ENCODE data around the gene RHOBTB1. TPM values are rescaled to one million over a fixed set of nuclear protein-coding genes. Genes with fewer than 3 reads are reported as not detected.

RHOBTB1 gene, protein sequence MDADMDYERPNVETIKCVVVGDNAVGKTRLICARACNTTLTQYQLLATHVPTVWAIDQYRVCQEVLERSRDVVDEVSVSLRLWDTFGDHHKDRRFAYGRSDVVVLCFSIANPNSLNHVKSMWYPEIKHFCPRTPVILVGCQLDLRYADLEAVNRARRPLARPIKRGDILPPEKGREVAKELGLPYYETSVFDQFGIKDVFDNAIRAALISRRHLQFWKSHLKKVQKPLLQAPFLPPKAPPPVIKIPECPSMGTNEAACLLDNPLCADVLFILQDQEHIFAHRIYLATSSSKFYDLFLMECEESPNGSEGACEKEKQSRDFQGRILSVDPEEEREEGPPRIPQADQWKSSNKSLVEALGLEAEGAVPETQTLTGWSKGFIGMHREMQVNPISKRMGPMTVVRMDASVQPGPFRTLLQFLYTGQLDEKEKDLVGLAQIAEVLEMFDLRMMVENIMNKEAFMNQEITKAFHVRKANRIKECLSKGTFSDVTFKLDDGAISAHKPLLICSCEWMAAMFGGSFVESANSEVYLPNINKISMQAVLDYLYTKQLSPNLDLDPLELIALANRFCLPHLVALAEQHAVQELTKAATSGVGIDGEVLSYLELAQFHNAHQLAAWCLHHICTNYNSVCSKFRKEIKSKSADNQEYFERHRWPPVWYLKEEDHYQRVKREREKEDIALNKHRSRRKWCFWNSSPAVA
- under 1 TPM; 0.09 to 0.74 TPM for total RNA-seq

DNA sequence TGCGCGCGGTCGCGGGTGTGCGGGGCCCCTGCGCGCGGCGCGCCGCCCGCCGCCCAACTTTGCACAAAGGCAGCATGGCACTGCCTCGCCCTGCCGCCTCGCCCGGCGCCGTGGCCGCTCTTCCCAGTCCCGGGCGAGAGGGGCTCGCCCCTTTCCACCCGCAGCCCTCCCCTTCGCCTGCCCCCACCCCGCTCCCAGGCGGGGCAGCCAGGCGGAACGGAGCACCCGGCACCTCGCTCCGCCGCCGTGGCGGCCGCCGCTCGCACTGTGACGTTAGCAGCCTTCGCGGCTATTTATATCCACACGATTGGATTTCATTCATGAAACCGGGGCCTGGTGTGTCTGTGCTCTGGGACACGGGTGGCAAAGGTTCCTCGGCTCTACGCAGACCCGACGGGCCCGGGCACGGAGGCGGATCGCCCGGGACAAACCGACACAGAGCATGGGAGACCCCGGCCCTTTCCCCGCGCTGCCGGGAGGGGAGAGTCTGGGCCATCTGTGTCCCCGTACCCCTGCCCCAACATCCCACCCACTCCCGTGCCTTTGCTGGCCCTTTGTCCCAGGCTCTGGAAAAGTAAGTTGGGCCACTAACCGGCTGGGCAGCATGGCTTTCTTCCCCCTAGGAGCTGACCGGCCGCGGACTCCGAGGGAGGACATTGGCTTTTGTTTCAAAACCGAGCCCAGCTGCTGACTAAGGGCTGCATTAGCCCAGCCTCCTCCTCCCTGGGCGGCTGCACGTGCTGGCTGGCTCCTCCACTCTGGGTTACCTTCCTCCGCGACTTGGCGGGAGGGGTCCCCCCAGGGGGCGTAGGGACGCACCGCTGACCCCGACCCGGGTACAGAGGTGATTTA, at the start of gene RHOBTB1:
TSS of gene RHOBTB1 (minus strand) at position 128 of the 852 bp plus-strand sequence. CDS start 32,643 bp downstream, outside the sequence.
- intact Hi-C loops (cut with micrococcal nuclease): no loop called here
- ChIA-PET CTCF (no interaction called here), POLR2A (no interaction called here)
- ATAC-seq (peak; percentile 70), DNase-seq (peak; percentile 36)
- Mint-ChIP-seq H3K4me1 (ENCODE audit: low read depth) (peaks cover 7% of the 10 kb centered on the region), H3K36me3 (ENCODE audit: low read depth) (no peaks in the 10 kb centered on the region), H3K27ac (no peak within 1 kb of the TSS), H3K9me3 (no peaks in the 10 kb centered on the region), H3K4me3 (peak within 1 kb of the TSS; percentile 47), H3K27me3 (peaks cover 48% of the 10 kb centered on the region)
- TF ChIP-seq, protein P1, sequence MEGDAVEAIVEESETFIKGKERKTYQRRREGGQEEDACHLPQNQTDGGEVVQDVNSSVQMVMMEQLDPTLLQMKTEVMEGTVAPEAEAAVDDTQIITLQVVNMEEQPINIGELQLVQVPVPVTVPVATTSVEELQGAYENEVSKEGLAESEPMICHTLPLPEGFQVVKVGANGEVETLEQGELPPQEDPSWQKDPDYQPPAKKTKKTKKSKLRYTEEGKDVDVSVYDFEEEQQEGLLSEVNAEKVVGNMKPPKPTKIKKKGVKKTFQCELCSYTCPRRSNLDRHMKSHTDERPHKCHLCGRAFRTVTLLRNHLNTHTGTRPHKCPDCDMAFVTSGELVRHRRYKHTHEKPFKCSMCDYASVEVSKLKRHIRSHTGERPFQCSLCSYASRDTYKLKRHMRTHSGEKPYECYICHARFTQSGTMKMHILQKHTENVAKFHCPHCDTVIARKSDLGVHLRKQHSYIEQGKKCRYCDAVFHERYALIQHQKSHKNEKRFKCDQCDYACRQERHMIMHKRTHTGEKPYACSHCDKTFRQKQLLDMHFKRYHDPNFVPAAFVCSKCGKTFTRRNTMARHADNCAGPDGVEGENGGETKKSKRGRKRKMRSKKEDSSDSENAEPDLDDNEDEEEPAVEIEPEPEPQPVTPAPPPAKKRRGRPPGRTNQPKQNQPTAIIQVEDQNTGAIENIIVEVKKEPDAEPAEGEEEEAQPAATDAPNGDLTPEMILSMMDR (IDR thresholded peaks at IDR 0.05): no peak

GRCh38 chr10:60992636-60993035, 48.7 kb upstream of the RHOBTB1 start:
- Mint-ChIP-seq H3K27ac (no peak overlapping the region), H3K4me1 (ENCODE audit: low read depth) (no peaks in the 10 kb centered on the region), H3K4me3 (no peak overlapping the region), H3K27me3 (peaks cover 4% of the 10 kb centered on the region), H3K9me3 (no peaks in the 10 kb centered on the region), H3K36me3 (ENCODE audit: low read depth) (no peaks in the 10 kb centered on the region)
- DNase-seq (no peak), ATAC-seq (no peak)
- POLR2A ChIA-PET: no interaction called here
- TF ChIP-seq, protein P1 (IDR thresholded peaks at IDR 0.05): no peak
- intact Hi-C loops (cut with micrococcal nuclease): no loop called here
- CTCF ChIA-PET: no interaction called here

- Mint-ChIP-seq H3K4me3 (no peak overlapping the region), H3K36me3 (ENCODE audit: low read depth) (no peaks in the 10 kb centered on the region), H3K4me1 (ENCODE audit: low read depth) (no peaks in the 10 kb centered on the region), H3K27me3 (peaks cover 4% of the 10 kb centered on the region), H3K27ac (no peak overlapping the region), H3K9me3 (no peaks in the 10 kb centered on the region)
- no peak for DNase-seq
- intact Hi-C loops (cut with micrococcal nuclease): no loop called here
- TF ChIP-seq, protein P1 (IDR thresholded peaks at IDR 0.05): no peak
- no peak for ATAC-seq
- ChIA-PET CTCF (no interaction called here), POLR2A (no interaction called here)
Measured at GRCh38 chr10:60990663-60991062, 46.7 kb upstream of the RHOBTB1 start.

- ATAC-seq (no peak), DNase-seq (no peak)
- H3K4me3 Mint-ChIP-seq: no peak overlapping the region
- TF ChIP-seq, protein P1 (IDR thresholded peaks at IDR 0.05): no peak
- H3K36me3 Mint-ChIP-seq (ENCODE audit: low read depth): no peaks in the 10 kb centered on the region
- no peaks in the 10 kb centered on the region for H3K4me1 Mint-ChIP-seq (ENCODE audit: low read depth)
- intact Hi-C loops (cut with micrococcal nuclease): no loop called here
- H3K9me3 Mint-ChIP-seq: no peaks in the 10 kb centered on the region
- CTCF ChIA-PET: no interaction called here
- POLR2A ChIA-PET: interaction anchor here (0.6 kb wide), 1 partner anchor 584 kb away, joined by 3 read pairs; no protein-coding TSS in a partner anchor
- no peak overlapping the region for H3K27ac Mint-ChIP-seq
- H3K27me3 Mint-ChIP-seq: peaks cover 4% of the 10 kb centered on the region
Measured at GRCh38 chr10:60989400-60989876, 45.5 kb upstream of the RHOBTB1 start.
